ENCODE data around the gene SYTL5. TPM values are rescaled to one million over a fixed set of nuclear protein-coding genes. Genes with fewer than 3 reads are reported as not detected.

Gene SYTL5
- total RNA-seq, 1 donor from 2014 or later: 1.7 TPM

- H3K27ac ChIP-seq: no peak overlapping the region
- no peaks in the 10 kb centered on the region for H3K27me3 Mint-ChIP-seq (ENCODE audit: insufficient read depth, low read depth)
- H4K20me1 ChIP-seq (ENCODE audit: low read depth): no peaks in the 10 kb centered on the region
- H3K4me3 ChIP-seq: no peak overlapping the region
- peaks cover 8% of the 10 kb centered on the region for H3K9me3 ChIP-seq (ENCODE audit: low read depth)
- no peaks in the 10 kb centered on the region for H3K36me3 ChIP-seq
- H3K4me3 Mint-ChIP-seq: no peak overlapping the region
- TF ChIP-seq EZH2 (IDR thresholded peaks at IDR 0.05) (no peak), EZH2phosphoT487 (IDR thresholded peaks at IDR 0.05) (no peak)
- TF ChIP-seq, protein P1, sequence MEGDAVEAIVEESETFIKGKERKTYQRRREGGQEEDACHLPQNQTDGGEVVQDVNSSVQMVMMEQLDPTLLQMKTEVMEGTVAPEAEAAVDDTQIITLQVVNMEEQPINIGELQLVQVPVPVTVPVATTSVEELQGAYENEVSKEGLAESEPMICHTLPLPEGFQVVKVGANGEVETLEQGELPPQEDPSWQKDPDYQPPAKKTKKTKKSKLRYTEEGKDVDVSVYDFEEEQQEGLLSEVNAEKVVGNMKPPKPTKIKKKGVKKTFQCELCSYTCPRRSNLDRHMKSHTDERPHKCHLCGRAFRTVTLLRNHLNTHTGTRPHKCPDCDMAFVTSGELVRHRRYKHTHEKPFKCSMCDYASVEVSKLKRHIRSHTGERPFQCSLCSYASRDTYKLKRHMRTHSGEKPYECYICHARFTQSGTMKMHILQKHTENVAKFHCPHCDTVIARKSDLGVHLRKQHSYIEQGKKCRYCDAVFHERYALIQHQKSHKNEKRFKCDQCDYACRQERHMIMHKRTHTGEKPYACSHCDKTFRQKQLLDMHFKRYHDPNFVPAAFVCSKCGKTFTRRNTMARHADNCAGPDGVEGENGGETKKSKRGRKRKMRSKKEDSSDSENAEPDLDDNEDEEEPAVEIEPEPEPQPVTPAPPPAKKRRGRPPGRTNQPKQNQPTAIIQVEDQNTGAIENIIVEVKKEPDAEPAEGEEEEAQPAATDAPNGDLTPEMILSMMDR (IDR thresholded peaks at IDR 0.05): no peak
- H3K9me3 Mint-ChIP-seq: peaks cover 2% of the 10 kb centered on the region
- H3K79me2 ChIP-seq (ENCODE audit: low read depth): no peaks in the 10 kb centered on the region
- no peaks in the 10 kb centered on the region for H3K27me3 ChIP-seq
- H2AFZ ChIP-seq (replicated peaks): no peak overlapping the region
- H3K4me2 ChIP-seq: no peak overlapping the region
- peaks cover 3% of the 10 kb centered on the region for H3K4me1 Mint-ChIP-seq
- no peaks in the 10 kb centered on the region for H3F3A ChIP-seq (ENCODE audit: low read depth)
- no peak for DNase-seq (ENCODE audit: low spot score)
- H3K36me3 Mint-ChIP-seq: no peaks in the 10 kb centered on the region
- no peak overlapping the region for H3K27ac Mint-ChIP-seq
- H3K4me1 ChIP-seq: no peaks in the 10 kb centered on the region
- H3K9ac ChIP-seq: no peak overlapping the region
These were observed 13.2 kb upstream of the SYTL5 start for GRCh38 chrX:37993176-37993575.

DNA sequence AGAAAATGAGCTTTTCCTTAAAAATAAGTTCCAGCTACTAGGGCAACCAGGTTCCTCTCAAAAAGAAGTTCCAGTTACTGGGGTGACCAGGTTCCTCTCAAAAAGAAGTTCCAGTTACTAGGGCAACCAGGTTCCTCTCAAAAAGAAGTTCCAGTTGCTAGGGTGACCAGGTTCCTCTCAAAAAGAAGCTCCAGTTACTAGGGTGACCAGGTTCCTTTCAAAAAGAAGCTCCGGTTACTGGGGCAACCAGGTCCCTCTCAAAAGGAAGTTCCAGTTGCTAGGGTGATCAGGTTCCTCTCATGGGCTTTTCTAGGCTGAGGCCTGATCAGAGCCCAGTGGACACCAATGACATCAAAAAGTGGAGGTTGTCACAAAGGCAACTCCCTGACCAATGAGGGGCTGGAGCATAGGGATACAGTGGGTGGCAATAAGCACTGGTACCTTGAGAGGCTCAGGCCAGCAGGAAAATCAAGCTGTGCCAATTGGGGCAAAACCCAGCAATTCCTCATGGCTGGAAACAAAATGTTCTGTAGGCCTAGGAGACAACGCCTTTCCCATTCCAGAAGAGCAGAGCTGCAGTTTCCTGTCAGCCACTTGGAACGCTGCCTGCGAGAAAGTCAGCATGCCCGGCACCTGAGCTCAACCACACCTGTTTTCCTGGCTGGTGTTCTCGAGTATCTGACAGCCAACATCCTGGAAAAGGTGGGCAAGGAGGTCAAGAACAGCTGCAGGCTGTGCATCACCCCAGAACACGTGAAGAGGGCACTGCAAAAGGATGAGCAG is 12.3 kb upstream of the SYTL5 start:
- Mint-ChIP-seq H3K27ac (no peak overlapping the region), H3K4me3 (no peak overlapping the region), H3K9me3 (peaks cover 2% of the 10 kb centered on the region), H3K36me3 (no peaks in the 10 kb centered on the region), H3K4me1 (peaks cover 3% of the 10 kb centered on the region), H3K27me3 (ENCODE audit: insufficient read depth, low read depth) (no peaks in the 10 kb centered on the region)
- H3K4me2 ChIP-seq: no peak overlapping the region
- no peaks in the 10 kb centered on the region for H4K20me1 ChIP-seq (ENCODE audit: low read depth)
- H3K9me3 ChIP-seq (ENCODE audit: low read depth): peaks cover 3% of the 10 kb centered on the region
- no peak for TF ChIP-seq EZH2phosphoT487 (IDR thresholded peaks at IDR 0.05)
- TF ChIP-seq, protein P1 (IDR thresholded peaks at IDR 0.05): no peak
- no peak for TF ChIP-seq EZH2 (IDR thresholded peaks at IDR 0.05)
- H3K79me2 ChIP-seq (ENCODE audit: low read depth): no peaks in the 10 kb centered on the region
- H3K4me1 ChIP-seq: no peaks in the 10 kb centered on the region
- H2AFZ ChIP-seq (replicated peaks): no peak overlapping the region
- no peak overlapping the region for H3K4me3 ChIP-seq
- no peaks in the 10 kb centered on the region for H3K36me3 ChIP-seq
- no peaks in the 10 kb centered on the region for H3K27me3 ChIP-seq
- no peak overlapping the region for H3K27ac ChIP-seq
- DNase-seq (ENCODE audit: low spot score): peak; percentile 70
- no peak overlapping the region for H3K9ac ChIP-seq
- H3F3A ChIP-seq (ENCODE audit: low read depth): no peaks in the 10 kb centered on the region

DNA sequence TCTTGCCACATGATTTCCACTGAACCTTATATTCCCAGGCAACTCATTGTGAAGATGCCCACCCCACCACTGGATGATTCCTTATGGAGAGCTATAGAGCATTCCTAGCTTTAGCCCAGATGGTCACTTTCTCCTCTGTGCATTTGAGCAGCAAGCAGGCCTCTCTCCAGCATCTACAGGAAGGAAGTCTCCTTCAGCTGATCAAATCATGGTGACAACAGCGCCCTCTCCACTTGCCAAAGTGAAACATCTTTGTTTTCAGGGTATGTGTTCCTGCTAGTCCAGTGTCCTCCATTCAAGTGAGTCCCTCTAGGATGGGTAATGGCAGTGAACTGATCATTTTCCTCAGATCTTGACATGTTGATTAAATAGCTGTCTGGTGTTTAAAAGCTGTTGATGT is 10.9 kb upstream of the SYTL5 start:
- no peaks in the 10 kb centered on the region for H3K27me3 ChIP-seq
- DNase-seq (ENCODE audit: low spot score): no peak
- Mint-ChIP-seq H3K27ac (no peak overlapping the region), H3K27me3 (ENCODE audit: insufficient read depth, low read depth) (peaks cover 3% of the 10 kb centered on the region), H3K4me1 (peaks cover 3% of the 10 kb centered on the region), H3K9me3 (peaks cover 2% of the 10 kb centered on the region), H3K36me3 (no peaks in the 10 kb centered on the region), H3K4me3 (no peak overlapping the region)
- no peaks in the 10 kb centered on the region for H3K9me3 ChIP-seq (ENCODE audit: low read depth)
- H3K79me2 ChIP-seq (ENCODE audit: low read depth): no peaks in the 10 kb centered on the region
- H3K36me3 ChIP-seq: no peaks in the 10 kb centered on the region
- no peak overlapping the region for H3K9ac ChIP-seq
- no peak overlapping the region for H3K4me3 ChIP-seq
- no peaks in the 10 kb centered on the region for H4K20me1 ChIP-seq (ENCODE audit: low read depth)
- H3K27ac ChIP-seq: no peak overlapping the region
- H3K4me2 ChIP-seq: no peak overlapping the region
- H3F3A ChIP-seq (ENCODE audit: low read depth): no peaks in the 10 kb centered on the region
- TF ChIP-seq, protein P1 (IDR thresholded peaks at IDR 0.05): no peak
- TF ChIP-seq EZH2phosphoT487 (IDR thresholded peaks at IDR 0.05): no peak
- no peak for TF ChIP-seq EZH2 (IDR thresholded peaks at IDR 0.05)
- no peak overlapping the region for H2AFZ ChIP-seq (replicated peaks)
- H3K4me1 ChIP-seq: no peaks in the 10 kb centered on the region

All from neural progenitor cell (in vitro differentiated cells).